Measurements from ENCODE around the gene NAB2.
"Not testable (repeated sequence)": the region's sequence is repeated elsewhere in the genome, so short reads cannot be mapped to it uniquely, and the experiment has no call there.

Gene NAB2

DNA sequence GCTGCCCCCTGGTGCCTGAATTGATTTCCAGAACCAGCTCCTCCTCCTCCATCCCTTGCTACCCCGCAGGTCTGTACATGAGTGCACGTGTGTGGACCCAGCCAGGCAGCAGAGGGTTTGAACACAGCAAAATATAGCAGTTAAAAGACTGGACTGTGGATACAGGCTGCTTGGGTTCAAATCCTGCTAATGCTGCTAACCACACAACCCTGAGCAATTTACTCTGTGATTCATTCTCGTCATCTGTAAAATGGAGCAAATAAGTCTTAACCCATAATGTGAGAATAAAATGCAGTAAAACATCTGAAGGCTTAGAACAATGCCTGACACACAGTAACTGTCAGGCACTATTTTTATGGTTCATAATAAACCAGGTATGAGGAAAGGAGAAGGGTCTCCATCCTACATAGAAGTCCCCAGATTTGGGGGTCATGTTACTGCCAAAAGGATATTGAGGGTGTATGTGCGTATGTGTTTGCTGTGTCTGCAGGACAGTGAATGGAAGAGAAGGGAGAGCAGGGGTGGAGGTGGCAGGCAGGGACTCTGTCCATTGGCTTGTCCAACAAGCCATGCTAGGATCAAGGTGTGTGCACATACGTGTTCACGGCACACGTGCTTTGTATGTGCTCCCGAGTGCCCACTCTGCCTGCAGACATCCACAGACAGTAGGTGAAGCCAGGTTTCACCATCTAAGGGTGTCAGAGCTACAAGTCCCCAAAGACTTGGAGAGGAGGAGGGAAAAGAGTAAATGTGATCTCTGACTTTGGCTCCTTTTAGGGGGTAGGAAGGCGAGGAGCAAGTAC lies 23.8 kb downstream of the NAB2 start:
- no peak for DNase-seq

DNA sequence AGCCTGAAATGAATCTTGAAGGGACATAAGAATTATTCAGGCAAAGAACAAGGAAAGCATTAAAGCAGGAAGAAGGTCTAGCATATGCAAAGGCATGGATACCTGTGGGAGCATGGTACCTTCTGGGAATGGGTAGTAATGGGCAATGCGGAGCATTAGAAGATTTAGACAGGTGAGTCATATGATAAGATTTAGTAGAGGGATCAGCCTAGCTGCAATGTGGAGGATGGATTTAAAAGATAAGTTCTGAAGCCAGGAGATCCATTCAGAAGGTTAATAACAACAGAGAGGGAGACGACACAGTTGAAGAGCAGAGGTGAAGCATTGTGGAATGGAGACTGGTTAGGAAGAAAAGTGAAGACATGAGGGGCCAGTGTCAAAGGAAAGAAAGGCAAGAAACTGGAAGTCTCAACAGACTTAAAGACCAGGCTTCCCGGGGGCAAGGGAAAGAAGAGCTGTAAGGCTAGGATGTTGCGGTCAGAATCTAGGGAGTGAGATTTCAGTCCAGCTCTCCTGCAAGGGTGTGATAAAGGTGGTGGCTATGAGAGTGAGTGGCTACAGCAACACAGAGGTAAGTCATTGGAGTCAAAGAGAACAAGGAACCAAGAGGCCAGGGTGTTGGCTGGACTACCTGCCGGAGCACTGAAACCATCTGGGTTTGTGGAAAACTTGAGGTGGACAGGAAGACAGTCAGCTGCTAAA lies 27.8 kb downstream of the NAB2 start:
- no peak for DNase-seq

DNA sequence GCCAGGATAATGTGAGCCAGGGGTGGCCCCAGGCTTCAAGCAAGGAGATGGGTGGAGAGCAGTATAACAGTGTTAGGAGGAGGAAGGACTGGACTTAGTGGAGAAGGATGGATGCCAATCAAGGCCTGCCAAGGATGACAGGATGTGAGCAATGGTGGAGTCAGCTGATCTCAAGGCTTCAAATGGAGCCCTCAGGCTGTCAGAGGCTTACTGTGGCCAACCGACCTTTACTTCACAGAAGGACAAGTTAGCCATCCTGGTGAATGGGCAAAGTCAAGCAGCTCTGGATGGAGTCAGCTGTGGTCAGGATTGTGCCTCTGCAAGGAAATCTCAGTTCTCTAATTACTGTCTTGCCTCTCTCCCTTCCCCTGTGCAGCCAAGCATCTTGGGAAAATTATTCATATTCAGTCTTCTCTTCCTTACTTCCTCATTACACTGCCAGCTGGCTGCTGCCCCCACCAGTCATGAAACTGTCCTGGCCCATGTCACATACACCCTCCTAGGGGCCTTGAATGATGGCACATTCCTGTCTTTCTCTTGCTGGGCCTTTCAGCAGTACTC lies 29.9 kb downstream of the NAB2 start:
- no peak for DNase-seq

DNA sequence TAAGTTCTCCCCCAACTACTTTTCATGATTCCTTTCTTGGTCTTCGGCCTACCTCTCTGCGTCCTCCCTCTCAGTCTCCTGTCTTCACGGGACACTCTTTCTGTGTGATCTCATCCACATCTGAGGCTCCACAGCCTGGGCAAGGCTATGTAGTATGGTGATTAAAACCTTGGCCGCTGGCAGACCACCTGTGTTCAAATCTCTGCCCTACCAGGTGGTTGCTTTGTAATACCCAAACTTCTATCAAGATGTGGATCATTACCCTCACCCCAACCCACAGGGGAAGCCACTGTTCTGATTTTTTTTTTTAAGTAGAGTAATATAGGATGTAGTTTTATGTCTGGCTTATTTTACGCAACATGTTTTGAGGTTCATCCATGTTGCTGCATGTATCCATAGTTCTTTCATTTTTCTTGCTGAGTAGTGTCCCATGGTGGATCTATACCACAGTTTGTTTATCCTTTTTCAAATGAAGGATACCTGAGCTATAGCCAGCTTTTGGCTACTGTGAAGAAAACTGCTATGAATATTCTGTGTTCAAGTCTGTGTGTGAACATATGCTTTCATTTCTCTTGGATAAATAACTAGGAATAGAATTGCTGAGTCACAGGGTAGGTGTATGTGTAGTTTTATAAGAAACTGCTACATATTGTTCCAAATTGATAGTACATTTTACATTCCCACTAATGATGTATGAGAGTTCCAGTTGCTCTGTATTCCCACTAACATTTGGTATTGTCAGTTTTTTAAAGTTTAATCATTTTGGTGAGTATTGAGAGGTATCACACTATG lies 30.6 kb downstream of the NAB2 start:
- DNase-seq = no peak

DNA sequence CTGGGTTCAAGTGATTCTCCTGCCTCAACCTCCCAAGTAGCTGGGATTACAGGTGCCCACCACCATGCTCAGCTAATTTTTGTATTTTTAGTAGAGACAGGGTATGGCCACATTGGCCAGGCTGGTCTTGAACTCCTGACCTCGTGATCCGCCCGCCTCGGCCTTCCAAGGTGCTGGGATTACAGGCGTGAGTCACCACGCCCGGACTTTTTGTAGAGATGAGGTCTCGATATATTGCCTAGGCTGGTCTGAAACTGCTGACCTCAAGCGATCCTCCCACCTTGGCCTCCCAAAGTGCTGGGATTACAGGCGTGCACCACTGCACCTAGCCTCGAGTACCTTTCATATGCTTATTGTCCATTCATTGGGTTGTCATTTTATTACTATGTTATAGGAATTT lies 31.8 kb downstream of the NAB2 start:
- DNase-seq = not testable (repeated sequence)

DNA sequence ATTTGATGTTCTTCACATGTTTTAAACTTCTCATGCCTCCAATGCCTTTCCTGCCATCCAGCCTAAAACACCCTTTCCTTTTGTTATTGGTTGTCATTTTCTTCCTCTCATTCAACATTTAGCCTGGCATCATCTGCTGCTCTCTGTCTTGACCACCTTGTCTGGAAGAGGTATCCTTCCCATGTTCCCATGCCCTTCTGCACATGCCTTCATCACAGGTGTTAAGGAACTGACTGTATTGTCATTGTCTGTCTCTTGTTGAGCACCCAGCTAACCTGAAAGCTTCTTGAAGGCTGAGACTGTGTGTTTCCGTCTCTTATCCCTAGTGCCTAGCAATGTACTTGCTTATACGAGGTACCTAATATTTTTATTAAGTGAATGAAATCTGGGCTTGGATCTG lies 34.9 kb downstream of the NAB2 start:
- no peak for DNase-seq

DNA sequence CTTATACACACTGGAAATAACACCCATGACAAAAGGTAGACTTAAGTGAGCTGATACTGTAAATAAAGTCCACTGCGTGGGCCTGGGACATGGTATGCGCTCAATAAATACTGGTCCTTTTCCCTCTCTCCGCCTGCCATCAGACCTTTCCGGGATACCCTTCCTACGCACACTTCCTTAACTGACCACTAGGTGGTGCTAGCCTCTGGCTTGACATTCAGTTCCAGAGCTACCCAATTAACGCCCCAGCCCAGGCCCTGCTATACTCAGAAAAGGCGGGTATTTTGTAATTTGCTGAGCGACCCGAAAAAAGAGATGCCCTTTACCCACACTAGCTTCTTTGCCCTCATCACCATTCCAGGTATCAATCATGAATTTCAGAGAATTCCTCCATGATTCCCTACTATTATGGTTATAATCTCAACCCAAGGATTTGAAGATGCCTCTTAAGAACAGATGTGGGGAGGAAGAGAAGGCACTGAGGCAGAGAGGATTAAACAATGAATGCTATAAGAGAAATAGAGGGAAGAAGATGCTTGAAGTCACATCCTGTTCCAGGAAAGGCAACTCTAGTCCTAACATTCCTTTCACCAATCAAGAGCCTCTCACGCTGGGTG lies 35.5 kb downstream of the NAB2 start:
- DNase-seq = peak; percentile 75

DNA sequence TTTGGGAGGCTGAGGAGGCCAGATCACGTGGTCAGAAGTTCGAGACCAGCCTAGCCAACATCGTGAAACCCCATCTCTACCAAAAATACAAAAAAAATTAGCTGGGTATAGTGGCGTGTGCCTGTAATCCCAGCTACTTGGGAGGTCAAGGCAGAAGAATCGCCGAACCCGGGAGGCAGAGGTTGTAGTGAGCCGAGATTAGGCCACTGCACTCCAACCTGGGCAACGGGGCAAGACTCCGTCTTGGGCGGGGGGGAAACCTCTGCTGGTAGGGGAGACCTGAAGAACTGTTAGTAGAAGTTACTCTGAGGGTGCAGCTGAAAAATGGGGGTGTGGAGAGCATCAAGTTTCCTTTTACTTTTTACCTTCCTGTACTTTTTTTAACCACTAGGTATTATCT lies 37.1 kb downstream of the NAB2 start:
- DNase-seq = no peak

DNA sequence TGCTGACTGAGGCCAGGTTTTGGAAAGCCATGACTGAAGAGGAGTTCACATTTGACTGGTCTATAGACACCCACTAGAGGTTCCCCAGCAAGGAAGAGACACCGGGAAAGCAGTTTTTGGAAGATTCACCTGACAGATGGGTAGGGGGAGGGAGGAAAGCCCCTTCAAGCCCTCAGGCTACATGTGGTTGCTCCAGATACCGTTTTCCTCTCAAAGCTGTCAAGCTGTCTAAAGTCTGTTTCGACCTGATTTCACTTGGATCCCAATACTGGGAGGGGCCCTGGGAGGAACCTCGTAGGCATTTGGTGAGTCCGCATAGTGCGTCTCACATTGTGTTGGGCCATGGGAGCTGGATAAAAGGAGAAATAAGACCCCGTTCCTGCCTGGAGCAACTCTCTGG lies 37.6 kb downstream of the NAB2 start:
- DNase-seq = no peak

DNA sequence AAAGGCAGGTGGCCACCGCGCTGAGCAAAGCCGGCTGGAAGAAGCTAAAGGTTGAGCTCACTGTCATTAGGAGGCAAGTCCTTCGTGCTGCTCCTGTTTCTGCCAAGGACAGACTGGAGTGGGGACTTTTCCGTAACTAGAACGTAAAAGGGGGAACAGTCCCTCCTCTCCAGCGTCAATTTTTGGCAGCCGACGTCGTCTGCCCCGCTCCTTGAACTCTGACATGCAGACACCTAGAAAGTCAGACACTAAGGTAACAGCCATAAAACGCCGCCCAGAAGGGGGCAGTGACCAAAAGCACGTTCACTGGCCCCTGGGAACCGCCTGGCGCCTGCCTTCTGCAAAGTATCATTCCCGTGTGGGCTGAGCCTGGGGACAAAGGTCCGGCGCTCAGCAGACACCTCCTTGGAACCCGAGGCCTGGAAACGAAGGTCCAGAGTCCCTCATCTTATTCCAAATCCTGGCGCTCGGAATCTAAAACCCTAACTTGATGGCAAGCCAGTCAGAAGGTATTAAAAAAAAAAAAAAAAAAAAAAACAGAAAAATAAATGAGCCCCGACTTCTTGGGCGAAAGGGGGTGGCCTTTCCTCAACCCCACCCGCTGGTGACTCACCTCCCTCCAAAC lies 38.3 kb downstream of the NAB2 start:
- peak; percentile 23 for DNase-seq

DNA sequence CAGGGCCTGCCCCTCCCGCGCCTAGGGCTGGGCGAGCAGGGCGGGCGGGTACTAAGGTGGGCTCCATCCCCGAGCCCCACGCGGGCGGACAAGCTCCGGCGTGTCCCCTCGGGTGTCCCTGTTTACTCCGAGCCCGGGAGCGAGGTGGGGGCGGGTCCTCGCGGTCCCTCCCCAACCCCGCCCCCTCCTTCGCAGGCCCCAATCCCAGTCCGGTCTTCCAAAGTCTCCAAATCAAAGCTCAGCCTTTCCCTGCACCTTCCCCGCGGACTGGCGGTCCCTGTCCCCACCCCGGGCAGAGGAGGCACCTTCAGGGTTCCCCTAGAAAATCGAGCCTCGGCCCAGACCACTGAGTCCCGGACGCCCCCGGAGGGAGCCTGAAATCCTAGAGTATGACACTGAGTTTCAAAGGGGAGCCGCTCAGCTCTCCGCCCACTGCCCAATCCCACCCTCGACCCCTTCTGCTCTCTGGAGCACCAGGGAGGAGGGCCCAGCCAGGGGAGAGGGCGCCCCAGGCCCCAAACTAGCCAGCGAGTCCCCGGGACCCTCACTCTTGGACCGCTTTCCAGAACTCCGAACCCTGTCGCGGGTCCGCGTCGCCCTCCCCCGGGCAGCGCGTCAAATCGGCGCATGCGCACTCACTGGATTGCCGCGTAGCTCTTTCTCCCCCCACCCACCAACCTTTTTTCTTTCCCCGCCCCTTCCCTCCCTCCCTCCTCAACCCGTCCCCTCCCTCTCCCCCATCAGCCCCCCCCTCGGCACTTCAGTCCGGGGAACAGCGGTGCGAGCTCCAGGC lies 39.0 kb downstream of the NAB2 start, which contains the start of gene LRP1:
Gene LRP1, plus strand, starts transcription at position 758 of the 793 bp plus-strand sequence. CDS start 482 bp downstream, outside the sequence.
- peak; percentile 78 for DNase-seq

DNA sequence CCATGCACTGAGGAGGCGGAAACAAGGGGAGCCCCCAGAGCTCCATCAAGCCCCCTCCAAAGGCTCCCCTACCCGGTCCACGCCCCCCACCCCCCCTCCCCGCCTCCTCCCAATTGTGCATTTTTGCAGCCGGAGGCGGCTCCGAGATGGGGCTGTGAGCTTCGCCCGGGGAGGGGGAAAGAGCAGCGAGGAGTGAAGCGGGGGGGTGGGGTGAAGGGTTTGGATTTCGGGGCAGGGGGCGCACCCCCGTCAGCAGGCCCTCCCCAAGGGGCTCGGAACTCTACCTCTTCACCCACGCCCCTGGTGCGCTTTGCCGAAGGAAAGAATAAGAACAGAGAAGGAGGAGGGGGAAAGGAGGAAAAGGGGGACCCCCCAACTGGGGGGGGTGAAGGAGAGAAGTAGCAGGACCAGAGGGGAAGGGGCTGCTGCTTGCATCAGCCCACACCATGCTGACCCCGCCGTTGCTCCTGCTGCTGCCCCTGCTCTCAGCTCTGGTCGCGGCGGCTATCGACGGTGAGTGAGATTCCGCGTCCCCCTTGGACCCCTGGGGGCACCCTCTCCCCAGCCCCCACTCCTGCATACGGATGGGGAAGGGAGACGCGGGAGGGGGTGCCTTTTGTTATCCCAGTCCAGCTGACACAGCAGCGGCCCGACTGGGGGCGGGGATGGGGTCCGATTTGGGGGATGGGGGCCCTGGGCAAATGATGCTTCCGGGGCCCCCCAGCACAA lies 39.8 kb downstream of the NAB2 start:
- no peak for DNase-seq

DNA sequence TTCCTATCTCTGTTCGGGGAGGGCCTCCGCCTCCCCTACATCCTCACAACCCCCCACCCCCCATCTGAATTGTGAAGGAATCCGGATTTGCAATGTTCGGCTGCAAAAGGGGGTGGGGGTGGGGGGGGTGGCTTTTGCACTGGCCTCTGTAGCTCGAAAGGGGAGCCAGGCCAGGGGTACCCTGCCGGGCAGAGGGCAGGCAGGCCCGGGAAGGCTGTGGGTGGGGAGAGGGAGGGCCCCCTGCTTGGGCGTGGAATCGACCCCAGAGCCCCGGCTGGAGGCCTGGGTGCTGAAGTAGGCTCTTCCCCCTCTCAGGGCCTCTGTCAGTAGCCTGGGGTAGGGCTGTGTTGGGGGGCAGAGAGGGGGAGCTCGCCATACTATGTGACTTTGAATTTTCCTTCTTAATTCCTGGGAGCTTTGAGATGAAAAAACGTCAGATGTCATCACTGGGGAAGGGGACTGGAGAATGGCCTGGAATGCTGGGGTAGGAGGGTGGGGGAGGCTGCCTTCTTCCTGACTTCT lies 40.5 kb downstream of the NAB2 start:
- no peak for DNase-seq

DNA sequence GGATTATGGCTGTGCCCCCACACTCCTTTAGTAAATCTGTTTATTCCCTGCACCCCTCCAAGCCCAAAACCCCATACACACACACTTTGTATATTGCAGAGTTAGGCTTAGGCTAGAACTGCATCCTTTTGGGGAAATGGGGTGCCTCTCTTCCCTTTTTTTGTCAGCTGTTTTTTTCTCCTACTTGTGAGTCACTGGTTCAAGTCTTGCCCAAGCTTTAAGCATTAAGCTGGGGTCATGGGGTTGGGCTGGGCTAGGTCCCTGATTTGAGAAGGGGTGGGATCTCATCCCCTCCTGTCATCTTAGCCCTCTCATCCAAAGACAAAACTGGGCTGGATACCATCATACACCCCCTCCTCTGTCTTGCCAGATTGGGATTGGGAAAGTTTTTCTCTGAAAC lies 41.0 kb downstream of the NAB2 start:
- DNase-seq = no peak

DNA sequence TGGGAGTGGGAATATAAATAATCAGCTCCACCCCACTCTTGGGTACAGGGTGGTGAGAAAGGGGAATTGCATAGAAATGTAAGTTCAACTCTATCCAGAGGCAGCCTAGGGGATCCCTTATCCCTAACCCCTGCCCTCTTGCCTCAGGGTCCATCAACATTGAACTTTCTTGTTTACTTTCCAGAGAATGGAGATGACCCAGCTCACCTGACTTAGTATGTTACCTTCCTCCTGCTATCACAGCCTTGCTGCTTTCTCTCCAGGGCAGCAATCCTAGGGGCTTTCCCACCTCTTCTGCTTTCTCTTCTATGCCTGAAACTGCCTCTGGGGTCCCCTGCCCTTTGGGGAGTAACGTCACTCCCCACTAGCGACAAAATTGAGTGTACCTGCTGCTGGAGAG lies 42.0 kb downstream of the NAB2 start:
- no peak for DNase-seq

DNA sequence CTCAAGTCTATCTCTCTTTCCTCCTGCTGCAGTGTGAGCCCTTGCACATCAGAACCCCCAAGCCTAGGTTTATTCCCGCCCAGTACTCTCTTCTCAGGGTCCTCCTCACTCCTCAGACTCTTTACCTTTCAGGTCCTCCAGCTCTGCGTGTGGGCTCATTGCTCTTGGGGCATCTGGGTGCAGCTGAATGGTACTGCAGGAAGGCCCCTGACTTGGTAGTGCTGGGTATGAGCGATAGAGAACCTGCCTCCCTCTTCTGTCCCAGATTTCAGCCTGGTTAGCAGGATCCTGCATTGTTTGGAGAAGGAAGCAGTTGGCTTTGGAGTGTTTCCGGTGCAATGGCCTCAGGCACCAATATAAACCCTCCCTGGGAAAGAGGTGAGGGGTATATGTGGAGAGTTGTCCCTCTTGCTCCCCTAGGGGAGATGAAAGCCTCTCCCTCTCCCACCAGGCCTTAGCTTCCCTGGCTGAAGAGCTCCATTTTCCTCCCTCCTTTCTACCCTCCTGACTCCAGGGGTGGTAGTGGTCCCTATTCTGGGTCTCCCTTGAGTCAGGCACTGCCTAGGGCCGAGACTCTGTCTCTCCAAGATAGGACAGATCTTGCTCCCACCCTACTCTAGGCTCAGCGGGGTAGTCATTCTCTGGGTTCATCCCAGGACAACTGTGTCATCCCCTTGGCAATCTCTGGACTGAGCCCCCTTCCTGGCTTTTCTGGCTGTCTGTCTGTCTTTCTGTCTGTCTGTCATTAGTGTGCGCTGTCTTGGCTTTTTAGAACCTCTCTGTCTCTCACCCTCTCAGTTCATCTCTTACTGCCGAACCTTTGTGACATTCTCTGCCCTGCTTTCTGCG lies 43.2 kb downstream of the NAB2 start:
- DNase-seq = no peak

DNA sequence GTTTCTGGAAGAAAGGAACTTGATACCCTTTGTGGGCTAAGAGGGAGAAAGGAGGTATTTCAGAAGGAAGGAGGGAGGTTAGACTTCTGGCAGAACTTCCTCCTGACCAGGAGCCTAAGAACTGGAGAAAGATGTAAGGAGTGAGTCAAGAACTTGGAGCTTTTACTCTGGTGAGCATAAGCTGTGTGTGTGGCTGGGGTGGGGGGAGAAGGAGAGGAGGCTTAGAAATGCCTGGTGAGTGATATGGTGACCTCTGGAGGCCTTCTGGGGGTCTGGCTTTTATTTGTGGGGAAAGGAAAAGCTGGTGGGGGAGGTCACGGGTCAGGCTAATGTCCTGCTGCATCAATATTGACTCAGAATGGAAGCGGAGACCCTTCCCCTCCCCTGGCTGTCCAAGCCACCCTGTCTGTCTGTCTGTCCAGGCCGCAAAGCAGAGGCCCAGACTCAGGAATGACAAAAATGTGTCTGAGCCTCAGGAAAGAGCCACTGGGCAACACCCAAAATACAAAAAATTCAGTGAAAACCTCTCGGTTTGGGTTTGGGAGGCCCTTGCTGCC lies 44.2 kb downstream of the NAB2 start:
- DNase-seq = no peak

DNA sequence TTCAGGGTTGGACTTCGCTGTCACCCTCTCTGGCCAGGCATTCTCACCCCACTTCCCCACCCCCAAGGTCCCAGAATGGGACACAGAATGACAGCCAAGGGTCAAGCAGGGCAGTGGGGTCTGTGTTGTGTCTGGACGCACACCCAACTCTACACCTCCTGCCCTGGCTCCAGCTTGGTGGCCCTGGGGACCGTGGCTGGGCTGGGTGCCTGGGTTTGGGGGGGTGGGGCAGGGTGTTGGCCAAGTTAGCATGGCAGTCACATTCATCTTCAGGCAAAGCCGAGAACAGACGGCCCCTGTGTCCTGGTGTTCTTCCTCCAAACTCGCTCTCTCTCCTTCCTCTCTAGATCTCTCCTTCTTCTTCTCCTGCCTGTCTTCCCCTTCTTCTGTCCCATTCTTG lies 45.0 kb downstream of the NAB2 start:
- DNase-seq = no peak

DNA sequence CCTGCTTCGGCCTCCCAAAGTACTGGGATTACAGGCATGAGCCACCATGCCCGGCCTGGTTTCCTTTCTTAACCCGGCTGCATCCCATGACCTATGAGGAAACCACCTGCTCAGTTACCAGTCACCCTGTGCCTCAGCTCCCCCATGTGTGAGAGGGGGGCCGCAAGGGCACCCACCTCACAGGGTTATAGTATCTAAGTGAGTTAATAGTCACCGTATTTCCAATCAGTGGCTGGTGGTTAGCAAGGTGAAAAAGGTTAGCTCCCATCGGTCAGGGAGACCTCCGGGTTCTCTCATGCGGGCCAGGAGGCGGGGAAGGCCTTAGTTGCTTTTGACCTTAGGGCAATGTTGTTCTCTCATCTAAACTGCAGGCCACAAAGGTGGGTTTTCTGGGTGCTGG lies 46.0 kb downstream of the NAB2 start:
- DNase-seq = no peak

All from effector CD4-positive, alpha-beta T cell (primary cell).